GM18511 (cell line): ENCODE data around the gene TUBA4B.
A peak's percentile ranks its signal among the peaks of the same experiment; 100 is the strongest.

Experiments used
- ATAC-seq: cut with Tn5 transposase; IDR thresholded peaks from one replicate; pipeline ENCODE4 v1.9.1; 2021; ENCODE audit warnings: mild to moderate bottlenecking, moderate library complexity; ENCODE audit not compliant: unreplicated experiment

The TUBA4B gene

GRCh38 chr2:219252900-219253752, at the start of gene TUBA4B:
Gene TUBA4B (plus strand): TSS chr2:219253243. CDS start chr2:219253408, 165 bp downstream.
- peak; percentile 4 for ATAC-seq

GRCh38 chr2:219204425-219205164, 48.4 kb upstream of the TUBA4B start:
- ATAC-seq: no peak

- ATAC-seq: no peak
Observed at GRCh38 chr2:219205165-219205538, 47.9 kb upstream of the TUBA4B start.

- no peak for ATAC-seq
Observed at GRCh38 chr2:219205981-219206327, 47.1 kb upstream of the TUBA4B start.

GRCh38 chr2:219206328-219207133, 46.5 kb upstream of the TUBA4B start, which contains the start of gene ZFAND2B:
Gene ZFAND2B (plus strand): TSS chr2:219206782. CDS start chr2:219206988, 206 bp downstream.
- ATAC-seq: peak; percentile 99

GRCh38 chr2:219207134-219207883, 45.7 kb upstream of the TUBA4B start:
- no peak for ATAC-seq

GRCh38 chr2:219207884-219208740, 44.9 kb upstream of the TUBA4B start:
- ATAC-seq: no peak

GRCh38 chr2:219209236-219210195, 43.5 kb upstream of the TUBA4B start:
- no peak for ATAC-seq

- ATAC-seq: no peak
Observed at GRCh38 chr2:219210196-219210885, 42.7 kb upstream of the TUBA4B start.

GRCh38 chr2:219210886-219211362, 42.1 kb upstream of the TUBA4B start:
- no peak for ATAC-seq

GRCh38 chr2:219213026-219213415, 40.0 kb upstream of the TUBA4B start:
- no peak for ATAC-seq

GRCh38 chr2:219213486-219214071, 39.5 kb upstream of the TUBA4B start:
- ATAC-seq: no peak

- ATAC-seq: no peak
Observed at GRCh38 chr2:219214141-219214540, 38.9 kb upstream of the TUBA4B start.

GRCh38 chr2:219214786-219215185, 38.3 kb upstream of the TUBA4B start:
- ATAC-seq: no peak

- no peak for ATAC-seq
Observed at GRCh38 chr2:219215871-219216534, 37.0 kb upstream of the TUBA4B start.

GRCh38 chr2:219216535-219216915, 36.5 kb upstream of the TUBA4B start:
- no peak for ATAC-seq

- peak; percentile 40 for ATAC-seq
Observed at GRCh38 chr2:219218217-219218731, 34.8 kb upstream of the TUBA4B start.
